A673 (cell line): Measurements from ENCODE around the gene CDSN.
A peak's percentile ranks its signal among the peaks of the same experiment; 100 is the strongest.

ENCODE experiments used
- CTCF ChIP-seq: fragments of 300-800, 200-600 bp; sonication (generic); conservative IDR thresholded peaks from 2 replicates; pipeline ENCODE4 v1.5.1; 2017; ENCODE audit warnings: low read depth, mild to moderate bottlenecking, antibody characterized with exemption, low read length, moderate library complexity, mixed read lengths
- EZH2 ChIP-seq: fragments of 200-600 bp; sonication (generic); IDR thresholded peaks from 2 replicates; pipeline ENCODE4 v1.6.1; 2017; ENCODE audit warnings: borderline replicate concordance, low read depth, mild to moderate bottlenecking, mixed read lengths, antibody characterized with exemption, low read length; ENCODE audit not compliant: poor library complexity, severe bottlenecking

- peak; percentile 91 for TF ChIP-seq CTCF
- no peak for TF ChIP-seq EZH2
These were observed 40.5 kb downstream of the CDSN start for GRCh38 chr6:31079656-31080261.
